Erythroblast (primary cell): ENCODE results near the gene MTOR.

ENCODE experiments used
- GATA1 ChIP-seq: IDR thresholded peaks from 2 replicates; pipeline ENCODE4 v1.6.1; 2011; ENCODE audit warnings: low read depth, mild to moderate bottlenecking, control low read depth, low read length, moderate library complexity
- POLR2A ChIP-seq: IDR thresholded peaks from 2 replicates; pipeline ENCODE4 v1.6.1; 2011; ENCODE audit warnings: mild to moderate bottlenecking, low read length

DNA sequence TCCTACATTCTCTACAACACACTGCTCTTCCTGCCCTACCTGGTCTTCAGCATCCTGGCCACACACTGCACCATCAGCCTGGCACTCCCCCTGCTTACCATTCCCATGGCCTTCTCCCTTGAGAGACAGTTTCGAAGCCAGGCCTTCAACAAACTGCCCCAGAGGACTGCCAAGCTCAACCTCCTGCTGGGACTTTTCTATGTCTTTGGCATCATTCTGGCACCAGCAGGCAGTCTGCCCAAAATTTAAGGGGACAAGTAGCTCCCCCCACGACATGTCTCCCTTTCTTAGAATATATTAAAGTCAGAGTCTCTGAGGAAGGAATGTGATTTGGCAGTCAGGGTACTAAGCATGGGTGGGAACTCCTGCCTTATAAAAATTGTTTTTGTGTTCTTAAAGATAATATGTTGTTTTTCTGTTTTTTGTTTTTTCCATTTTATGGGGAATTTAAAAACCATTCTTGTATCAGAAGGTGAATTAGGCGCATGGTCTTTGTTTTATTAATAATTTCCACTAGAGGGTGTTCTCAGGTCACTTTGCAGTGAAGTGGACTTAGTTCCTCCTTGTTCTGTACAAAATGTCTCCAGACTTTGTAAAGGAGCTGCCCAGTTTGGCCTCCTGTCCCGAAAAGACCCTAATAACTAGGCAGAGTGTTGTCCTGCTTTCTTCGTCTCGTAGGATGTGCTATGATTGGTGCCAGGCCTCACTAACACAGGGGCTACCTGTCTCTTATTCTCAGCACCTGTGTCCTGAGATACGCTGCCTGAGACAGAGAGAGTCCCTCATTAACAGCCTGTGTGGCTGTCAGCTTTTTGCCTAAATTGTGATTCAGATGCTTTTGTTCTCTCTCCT is 23.8 kb upstream of the MTOR start:
- TF ChIP-seq POLR2A (no peak), GATA1 (no peak)
